ENCODE data around the gene TSSK6.
"Not testable (repeated sequence)": the region's sequence is repeated elsewhere in the genome, so short reads cannot be mapped to it uniquely, and the experiment has no call there.

Gene TSSK6

DNA sequence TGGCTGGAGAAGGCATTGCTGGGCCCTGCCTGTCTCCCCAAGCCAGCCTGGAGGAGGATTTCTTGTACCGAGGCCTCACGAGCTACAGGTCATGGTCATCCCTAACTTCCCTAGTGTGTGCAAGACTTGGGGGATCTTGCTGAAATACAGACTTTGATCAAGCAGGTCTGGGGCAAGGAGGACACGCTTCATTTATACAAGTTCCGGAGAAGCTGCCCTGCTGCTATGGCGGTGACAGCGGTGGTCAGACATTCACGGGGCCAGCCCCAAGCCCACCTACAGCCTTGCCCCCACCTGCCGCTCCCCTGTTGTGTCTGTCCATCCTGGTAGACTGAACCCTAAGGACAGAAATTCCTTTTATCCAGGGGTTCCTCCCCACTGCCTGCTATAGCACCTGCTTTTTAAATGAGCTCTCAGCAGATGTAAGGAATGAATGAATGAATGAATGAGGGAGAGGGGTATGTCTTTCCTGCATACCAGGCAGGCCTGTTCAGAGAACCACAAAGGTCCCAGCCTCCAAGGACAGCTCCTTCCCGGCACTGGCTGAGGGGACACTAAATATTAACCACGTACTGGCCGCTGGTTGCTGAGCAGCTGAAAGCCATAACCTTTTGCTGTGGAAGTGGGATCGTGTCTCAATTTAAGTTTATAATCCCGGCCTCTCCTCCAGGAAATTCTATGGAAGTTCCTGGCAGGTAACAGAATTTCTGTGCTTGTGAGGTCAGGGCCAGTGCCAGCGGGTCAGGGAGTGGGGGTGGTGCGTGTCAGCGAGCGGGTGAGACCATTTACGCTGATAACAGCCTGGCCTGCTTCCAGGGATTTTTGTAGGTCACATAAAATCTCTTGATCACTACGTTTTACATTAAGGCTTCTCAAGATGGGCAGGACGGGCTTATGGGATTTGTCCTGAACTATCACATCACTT, 27.1 kb downstream of the TSSK6 start:
- no peak for DNase-seq (ENCODE audit: low read depth in 2 of 2)

DNA sequence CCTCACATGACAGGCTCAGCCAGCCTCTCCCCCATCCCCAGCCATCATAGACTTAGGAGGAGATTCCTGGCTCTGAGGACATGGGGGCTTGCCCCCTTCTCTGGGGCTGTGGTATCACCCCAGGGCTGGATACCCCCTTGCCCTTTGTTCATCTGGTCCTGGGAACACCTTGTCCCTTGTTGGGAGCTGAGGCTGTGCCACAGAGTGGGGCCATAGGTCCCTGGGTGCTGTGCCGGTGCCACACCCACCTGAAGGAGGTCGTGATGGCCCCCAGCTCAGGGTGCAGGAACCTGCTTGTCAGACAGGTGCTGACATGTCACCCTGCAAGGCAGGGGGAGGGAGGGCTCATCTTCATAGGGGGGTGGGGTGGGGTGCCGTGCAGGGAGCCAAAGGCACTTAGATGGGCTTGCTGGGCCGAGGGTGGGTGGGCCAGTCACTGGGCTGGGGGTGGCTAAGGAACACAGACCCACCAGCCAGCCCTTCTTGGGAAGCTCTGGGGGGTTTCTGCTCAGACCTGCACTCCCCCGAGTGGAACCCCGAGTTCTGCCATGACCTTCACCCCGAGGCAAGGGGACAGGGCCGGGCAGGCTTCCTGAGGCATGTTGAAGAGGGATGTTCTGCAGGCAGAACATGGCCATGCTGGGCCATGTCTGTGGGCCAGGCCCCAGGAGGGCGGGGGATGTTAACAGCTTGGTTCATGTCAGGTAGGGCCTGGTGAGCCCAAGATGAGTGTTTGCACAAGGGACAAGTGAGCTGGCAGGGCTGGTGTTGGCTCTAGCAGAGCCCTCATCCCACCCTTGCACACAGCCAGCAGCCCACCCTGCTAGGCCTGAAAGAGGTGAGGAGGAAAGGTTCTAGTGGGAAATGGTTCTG, 28.0 kb downstream of the TSSK6 start:
- DNase-seq (ENCODE audit: low read depth in 2 of 2), result no peak

DNA sequence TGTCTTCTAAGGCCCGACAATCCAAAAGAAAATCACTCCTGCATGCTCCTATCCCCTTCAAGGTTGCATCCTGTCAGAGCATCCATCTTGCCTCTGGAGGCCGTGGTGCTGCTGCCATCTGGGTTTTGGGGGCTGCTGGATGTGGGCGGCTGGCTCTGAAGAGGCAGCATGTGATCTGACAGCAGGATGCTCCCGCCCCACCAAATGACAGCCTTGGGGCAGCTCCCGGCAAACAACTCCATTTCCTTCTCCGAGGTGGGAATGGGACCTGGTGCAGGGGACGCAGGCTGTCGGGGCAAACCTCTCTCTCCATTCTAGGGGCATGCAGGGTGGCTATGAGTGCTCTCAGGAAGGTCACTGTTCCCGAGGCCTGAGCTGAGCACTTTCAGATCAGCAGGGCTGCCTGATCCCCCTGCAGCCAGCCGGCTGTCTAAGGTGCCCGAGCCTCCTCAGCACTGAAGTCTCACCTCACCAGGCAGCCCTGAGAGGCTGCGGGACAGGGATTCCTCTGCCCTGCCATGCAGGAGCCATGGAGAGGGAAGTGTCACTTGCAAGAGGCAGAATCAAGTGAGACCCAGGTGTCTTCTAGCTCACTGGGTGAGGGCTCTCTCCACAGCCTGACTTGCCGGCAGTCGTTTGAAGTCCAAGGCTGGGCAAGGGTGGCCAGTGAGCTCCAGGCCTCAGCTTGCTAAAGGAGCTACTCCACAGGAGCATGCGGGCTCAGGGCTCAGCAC, 28.8 kb downstream of the TSSK6 start:
- no peak for DNase-seq (ENCODE audit: low read depth in 2 of 2)

DNA sequence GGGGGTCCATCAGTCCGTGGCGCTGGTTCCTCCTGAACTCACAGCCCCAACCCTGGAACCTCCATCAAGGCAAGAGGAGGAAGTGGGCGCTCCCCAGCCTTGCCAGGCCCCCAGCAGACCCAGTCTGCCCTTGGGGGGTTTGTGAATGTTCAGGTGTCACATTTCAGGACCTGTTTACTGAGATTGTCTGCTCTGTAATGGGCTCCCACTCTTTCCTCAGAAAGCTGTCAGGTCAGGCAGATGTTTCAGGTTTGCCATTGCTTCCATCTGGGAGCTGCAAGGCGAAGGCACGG, 29.4 kb downstream of the TSSK6 start:
- DNase-seq (ENCODE audit: low read depth in 2 of 2), result no peak

DNA sequence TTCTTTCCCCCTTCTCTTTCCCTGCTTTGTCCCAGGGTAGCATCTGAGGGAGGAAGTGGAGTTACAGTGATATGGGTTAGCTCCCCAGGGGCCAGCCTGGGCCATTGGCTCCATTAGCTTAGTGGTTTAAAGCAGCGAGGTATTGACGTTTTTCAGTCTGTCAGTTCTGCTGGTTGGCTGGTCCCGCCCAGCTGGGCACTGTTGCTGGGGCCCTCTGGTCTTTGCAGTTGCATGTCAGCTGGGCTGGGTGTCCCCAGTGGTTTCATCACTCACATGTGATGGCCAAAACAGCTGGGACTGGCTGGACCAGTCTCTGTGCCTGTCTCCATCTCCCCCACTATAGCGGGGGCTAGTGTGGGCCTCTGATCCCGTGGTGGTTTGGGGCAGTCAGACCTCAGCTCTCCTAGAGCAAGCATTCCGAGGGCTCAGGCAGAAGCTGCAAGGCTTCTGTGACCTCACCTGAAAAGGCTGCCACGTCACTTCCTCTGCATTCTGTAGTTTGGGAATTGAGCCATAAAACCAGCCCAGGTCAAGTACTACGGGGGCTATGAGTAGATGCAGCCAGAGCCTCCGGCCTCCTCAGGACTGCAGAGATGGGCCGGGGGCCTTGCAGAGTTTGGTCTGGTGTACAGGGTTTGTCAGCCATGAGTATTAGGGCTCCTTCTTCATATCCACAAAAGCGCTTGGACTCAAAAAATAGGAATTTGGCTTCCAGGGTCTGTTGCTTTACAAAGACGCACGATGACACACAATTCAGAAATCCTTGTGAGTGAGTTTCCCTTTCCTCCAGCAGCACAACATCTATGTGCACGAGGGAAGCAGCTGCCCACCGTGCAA, 30.0 kb downstream of the TSSK6 start:
- no peak for DNase-seq (ENCODE audit: low read depth in 2 of 2)

DNA sequence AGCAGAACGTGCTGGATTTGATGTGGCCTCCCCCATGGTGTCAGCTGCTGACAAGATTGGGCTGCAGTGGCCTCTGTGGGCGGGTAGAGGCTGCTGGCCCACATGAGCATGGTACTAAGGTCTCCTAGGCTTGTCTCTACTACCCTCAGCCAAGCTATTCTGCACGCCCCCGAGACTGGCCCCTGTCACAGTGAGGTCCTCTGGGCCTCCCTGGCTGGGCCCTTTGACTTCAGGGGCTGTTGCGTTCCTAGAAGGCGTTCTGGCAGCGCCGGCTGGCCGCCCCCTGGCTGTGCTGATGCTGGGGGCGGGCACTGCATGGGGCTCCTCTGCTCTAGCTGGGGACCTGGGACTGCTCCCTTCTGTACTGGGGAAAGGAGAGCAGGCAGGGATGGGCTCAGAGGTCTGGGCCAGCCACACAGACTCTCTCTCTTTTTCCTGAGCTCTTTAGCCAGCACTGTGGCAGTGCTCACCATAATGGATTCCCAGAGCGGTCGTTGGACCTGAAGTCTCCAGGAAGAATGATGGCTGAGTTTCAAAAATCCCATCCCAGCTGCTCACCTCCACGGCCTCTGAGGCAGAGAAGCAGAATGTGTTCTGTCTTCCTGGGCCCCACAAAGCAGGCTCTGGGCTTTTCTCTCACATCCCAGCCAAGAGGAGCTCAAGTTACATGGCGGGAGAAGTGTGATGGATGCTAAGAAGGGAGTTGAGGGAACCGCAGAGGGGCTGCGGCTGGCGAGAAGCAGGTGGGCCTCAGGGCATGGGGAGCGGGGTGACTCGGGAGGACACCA, 32.3 kb downstream of the TSSK6 start:
- DNase-seq (ENCODE audit: low read depth in 2 of 2), result no peak

DNA sequence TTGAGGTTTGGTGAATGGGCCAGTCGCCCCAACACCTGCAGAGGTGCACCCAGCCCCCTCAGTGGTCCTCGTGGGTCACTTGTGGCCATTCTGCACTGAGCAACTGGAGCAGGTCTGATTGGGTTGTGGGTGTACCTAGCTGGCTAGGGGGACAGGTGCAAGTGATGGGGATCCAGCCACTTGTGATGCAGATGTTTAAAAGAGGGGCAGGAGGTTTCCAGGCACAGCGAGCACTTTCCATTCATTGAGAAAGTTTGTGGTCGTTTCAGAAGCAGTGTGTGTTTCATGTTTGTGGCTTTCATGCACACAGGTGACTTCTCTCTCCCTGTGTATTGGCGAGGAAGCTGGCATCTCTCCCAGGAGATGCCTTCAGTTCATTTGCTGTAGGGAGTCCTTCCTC, 34.7 kb downstream of the TSSK6 start:
- DNase-seq (ENCODE audit: low read depth in 2 of 2), result no peak

DNA sequence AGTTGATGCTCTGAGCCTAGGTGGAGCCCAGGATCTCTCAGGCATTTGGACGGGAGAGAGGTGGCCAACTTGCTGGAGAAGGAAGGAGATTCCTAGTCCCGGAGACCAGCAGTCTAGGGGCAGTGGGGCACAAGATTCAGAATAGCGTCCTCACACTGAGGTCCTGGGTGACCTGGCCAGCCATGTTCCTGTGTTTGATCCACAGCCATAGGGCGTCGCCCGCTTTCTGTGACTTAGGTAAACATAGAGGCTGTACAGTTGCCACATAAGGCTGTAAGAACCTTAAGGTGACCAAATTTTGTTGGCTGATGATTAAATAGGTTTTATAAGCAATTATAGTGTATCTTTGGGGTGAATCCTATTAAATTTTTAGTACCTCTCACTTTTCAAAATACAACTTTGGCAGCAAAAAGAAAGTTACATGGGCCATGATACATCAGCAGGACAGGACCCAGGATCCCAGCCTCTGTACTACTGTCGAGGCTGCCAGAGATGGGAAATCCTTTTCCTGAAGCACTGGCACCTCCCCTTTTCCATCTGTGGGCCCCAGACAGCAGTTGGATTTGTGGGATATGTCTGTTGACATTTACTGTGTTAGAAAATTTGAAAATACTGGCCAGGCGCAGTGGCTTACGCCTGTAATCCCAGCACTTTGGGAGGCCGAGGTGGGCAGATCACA, 37.5 kb downstream of the TSSK6 start:
- no peak for DNase-seq (ENCODE audit: low read depth in 2 of 2)

DNA sequence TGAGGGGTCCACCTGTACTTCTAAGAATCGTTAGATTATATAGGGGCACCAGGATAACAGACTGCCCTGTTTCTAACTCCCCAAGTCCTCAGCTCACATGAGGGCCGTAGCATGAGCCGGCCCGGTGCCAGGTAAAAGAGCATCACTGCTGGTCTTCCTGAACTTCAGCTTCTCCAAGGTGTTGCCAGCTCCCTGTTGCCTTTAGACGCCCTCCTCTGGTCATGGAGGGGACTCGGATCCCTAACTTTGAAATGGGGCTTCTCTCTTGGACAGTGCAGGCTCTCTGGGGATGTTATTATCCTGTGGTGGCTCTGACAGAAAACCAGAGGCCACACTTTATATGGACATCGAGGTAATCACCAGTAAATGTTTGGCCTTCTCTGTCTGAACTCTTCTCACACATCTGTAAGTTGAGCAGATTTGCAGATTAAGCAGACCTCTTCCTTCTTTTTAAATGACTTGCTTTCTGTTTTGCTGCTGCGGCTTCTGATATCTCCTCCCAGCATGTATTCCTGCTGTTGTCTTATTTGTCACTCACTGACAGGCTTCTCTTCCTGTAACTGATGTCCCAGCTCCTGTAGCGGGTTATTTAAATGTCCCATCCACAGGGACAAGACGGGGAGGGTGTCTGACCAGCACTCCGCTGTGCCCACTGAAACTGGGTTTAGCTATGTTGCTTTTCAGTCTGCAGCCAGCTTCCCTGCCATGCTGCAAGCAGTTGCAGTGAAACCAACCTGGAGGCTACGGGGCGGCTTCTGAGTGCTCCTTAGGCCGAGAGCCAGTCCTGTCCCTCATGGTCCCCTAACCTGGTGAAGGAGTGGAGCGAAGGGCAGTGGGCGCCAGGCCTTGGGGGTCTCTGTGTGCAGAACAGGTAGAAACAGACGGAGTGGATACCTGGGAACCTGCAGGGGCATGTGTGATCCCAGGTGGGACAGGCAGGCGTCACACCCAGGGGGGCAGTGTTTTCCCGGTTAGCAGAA, 39.2 kb downstream of the TSSK6 start:
- no peak for DNase-seq (ENCODE audit: low read depth in 2 of 2)

DNA sequence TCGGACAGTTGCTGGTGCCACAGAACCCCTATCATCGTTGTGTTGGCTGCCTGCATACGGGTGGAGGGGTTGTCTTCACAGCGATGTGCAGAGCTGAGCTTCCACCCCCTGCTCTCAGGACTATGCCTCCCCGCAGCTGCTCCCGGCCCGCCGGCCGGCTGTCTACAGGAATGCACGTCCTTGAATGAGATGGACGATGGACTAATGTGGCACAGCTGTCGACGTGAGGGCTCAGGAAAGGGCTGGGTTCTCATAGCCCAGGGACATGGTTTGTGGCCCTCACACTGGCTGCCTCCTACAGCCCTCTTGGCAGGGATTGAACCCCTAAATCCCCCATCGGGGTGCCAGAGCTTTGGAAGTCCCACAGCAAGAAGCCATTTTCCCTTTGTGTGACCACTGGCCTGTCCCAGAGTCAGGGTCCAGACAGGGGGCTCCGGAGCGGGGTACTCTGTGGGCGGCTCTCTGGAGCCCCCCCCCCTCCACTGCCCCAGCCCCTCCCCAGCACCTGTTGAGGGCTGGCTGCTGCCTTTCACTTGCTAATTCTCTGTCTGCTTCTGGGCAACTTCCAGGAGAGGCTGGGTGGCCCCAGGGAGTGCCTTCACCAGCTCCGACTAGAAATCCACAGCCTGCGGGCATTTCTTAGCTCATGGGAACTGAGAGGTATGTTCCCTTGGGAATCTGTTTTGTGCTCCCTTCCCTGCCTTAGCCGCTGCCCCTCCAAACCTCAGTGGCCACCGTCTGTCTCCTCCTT, 40.2 kb downstream of the TSSK6 start:
- no peak for DNase-seq (ENCODE audit: low read depth in 2 of 2)

DNA sequence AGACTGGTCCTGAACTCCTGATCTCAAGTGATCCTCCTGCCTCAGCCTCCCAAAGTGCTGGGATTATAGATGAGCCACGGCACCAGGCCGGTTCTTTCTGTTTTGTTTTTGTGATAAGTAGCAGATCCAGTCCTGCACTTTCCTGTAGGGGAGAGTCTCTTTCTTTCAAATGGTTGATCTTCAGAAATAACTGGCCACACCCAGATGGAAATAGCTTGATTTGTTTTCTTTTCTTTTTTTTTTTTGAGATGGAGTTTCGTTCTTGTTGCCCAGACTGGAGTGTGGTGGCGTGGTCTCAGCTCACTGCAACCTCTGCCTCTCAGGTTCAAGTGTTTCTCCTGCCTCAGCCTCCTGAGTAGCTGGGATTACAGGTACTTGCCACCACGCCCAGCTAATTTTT, 43.2 kb downstream of the TSSK6 start:
- DNase-seq (ENCODE audit: low read depth in 2 of 2), result not testable (repeated sequence)

DNA sequence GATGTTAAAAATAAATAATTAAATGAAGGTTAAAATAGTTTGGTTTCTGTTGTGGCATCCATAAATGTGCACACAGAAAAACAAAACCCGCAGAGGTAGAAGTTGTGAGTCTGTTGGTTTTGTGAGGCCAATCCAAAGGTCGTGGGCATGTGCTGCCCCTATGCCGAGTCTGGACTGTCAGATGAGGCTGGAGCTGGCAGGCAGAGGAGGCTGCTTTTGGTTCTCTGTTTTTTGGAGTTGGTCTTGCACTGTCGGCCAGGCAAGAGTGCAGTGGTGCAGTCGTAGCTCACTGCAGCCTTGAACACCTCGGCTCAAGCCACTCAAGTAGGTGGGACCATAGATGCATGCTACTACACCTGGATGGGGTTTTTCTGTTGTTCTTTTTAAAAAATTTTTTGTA, 43.7 kb downstream of the TSSK6 start:
- DNase-seq (ENCODE audit: low read depth in 2 of 2), result no peak

DNA sequence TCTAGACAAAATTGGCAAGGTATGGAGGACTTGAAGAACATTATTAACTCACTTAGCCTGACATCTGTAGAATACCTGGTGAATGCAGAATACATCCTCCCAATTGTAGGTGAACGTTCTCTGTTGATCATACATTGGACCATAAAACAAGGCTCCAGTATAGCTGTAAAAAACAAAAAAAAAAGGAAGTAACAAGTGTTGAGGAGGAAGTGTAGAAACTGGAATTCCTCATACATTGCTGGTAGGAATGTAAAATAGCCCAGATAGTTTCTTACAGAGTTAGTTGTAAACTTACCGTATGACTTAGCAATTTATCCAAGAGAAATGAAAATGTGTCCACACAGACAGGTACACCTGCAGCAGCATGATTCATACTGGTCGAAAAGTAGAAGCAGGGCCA, 44.8 kb downstream of the TSSK6 start:
- no peak for DNase-seq (ENCODE audit: low read depth in 2 of 2)

DNA sequence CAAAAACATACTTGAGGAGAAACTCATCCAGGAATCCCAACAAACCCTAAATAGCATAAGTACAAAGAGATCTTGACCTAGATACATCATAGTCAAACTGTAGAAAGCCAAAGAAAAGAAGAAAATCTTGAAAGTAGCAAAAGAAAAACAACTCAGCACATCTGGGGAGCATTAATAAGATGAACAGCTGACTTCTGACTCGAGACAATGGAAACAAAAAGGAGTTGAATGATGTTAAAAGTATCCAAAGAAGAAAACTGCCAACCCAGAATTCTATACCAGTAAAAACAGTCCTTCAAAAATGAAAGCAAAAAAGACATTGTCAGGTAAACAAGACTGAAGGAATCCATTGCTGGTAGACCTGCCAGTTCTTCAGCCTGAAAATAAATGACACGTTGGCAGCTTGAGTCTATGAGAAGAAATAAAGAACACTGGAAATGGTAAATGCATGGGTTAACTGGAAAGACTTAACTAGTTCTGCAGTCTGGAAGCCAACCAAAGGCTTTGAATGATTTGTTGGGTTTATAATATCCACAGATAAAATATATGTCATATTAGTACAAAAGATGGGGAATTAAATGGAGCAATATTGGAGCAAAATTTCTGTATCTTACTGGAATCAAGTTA, 46.8 kb downstream of the TSSK6 start:
- no peak for DNase-seq (ENCODE audit: low read depth in 2 of 2)

DNA sequence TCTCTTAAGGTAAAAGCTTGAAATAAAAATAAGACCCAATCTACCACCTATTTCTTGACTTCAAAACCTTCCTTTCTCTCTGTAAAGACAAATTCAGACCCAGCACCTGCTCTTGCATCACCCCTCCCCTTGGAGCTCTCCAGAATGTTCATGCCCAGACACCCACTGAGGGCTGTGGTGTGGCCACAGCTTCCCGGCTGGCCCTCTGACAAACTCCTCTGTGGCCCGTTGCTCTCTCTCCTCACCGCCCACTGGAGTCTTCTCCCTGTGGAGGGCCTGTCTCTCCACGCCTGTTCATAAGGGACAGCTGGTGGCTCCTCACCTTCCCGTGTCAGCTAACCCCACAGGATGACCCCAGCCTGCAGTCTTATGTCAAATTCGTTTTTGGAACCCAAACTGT, 49.1 kb downstream of the TSSK6 start:
- DNase-seq (ENCODE audit: low read depth in 2 of 2), result no peak

DNA sequence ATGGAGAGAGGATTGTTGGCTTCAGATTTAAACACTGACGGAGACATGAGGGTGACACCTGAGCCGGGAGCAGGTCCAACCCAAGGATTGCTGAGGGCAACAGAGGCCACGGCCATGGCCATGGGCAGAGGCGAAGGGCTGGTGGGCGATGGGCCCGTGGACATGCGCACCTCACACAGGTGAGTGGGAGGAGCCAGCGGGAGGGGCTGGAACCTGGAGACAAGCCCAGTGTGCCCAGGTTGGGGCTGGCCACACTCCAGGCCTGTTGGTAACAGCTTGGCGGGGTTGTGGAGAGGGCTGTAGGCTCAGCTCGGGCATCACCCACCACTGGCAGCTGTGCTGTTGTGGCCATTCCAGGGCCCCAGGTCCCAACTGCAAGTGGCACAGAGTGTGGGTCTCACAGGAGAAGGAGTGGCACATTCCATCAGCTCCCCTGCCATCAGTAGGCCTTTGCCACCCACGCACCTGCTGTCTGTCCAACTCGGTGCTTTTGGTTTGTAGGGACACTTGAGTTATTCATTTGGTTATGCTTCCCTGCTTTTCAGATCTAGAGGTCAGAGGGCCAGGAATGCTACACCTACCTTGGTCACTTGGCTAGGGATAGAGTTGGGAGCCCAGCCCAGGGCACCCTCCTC, 49.8 kb downstream of the TSSK6 start:
- no peak for DNase-seq (ENCODE audit: low read depth in 2 of 2)
